Measurements from ENCODE around the gene GNB3. TPM values are rescaled to one million over a fixed set of nuclear protein-coding genes. Genes with fewer than 3 reads are reported as not detected.

The GNB3 gene
- polyA plus RNA-seq, 1 of the 3 experiments (the other 2 are of a cell fraction), result 12.9 TPM

DNA sequence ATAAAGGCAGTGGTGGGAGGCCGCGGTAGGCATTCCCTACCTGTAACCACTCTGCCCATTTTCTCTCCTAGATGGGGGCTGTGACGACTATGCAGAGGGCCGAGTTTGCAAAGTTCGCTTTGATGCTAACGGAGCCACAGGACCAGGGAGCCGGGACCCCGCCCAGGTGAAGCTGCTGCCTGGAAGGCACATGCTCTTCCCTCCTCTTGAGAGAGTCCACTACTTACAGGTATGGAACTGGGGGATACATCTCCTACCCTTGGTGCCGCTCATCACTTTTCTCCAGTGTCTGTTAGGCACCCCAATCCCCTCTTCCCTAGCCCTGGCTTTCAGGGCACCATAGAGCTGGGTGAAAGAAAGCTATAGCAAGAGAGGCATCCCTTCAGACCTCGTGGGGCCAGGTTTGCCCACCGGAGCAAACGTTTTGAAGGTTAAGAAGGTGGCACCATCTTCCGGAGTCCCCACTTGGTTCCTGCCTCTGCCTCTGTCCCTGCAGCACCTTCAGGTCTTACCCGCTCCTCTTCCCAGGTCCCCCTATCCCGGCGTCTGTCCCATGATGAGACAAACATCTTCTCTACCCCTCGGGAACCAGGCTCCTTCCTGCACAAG is 14.5 kb upstream of the GNB3 start:
- Histone ChIP-seq H3K9ac (no peak overlapping the region), H3K4me1 (ENCODE audit: control insufficient read depth in 1 of 2, insufficient read depth in 2 of 2, low read depth in 1 of 2, low read length in 1 of 2) (peaks cover 17 to 54% of the 10 kb centered on the region in 2 experiments; a peak in 3 of 4 replicates), H3K27me3 (ENCODE audit: insufficient read depth) (no peaks in the 10 kb centered on the region), H3K9me2 (no peaks in the 10 kb centered on the region), H3K4me2 (no peak overlapping the region), H2AFZ (ENCODE audit: low read depth) (no peak overlapping the region), H3K36me3 (replicated peaks in 1 of 2; ENCODE audit: control insufficient read depth in 1 of 2, insufficient read depth in 2 of 2, low read length in 1 of 2) (peaks cover 3 to 11% of the 10 kb centered on the region in 2 experiments), H4K20me1 (ENCODE audit: insufficient read depth) (0 out of 2 replicates have a peak, but pooled peaks cover 3% of the 10 kb centered on the region), H3F3A (replicated peaks; ENCODE audit: insufficient read depth) (peaks cover 8% of the 10 kb centered on the region), H3K27ac (ENCODE audit: low read depth in 2 of 2, low read length in 1 of 2) (peak overlapping the region in 1 of 2 experiments; percentile 31; a peak in 1 of 4 replicates), H3K4me3 (ENCODE audit: low read depth in 2 of 2, low read length in 1 of 2) (no peak overlapping the region), H3K79me2 (ENCODE audit: insufficient read depth) (peaks cover 31% of the 10 kb centered on the region), H3K9me3 (no peaks in the 10 kb centered on the region)
- CTCF ChIA-PET, result interaction anchor here (0.9 to 14.1 kb wide), 26 partner anchors 9 to 223 kb away, joined by 3 to 246 read pairs (median 10); partner anchors contain the start of genes CDCA3, GNB3, LAG3 and MLF2
- WGBS (ENCODE audit: low lambda C conversion rate), result 92% methylated on average over 17 of the region's 17 CpGs
- POLR2A ChIA-PET, result interaction anchor here (1.5 to 7.0 kb wide), 3 partner anchors 25 to 73 kb away, joined by 4 to 46 read pairs (median 4); partner anchors contain the start of genes CDCA3, MLF2, SPSB2 and USP5
- TF ChIP-seq RXRA (IDR thresholded peaks at IDR 0.05; ENCODE audit: borderline replicate concordance, low read depth), result no peak
- no peak for TF ChIP-seq SIN3A (IDR thresholded peaks at IDR 0.05; ENCODE audit: borderline replicate concordance, low read depth, low read length)
- TF ChIP-seq RAD21 (IDR thresholded peaks at IDR 0.05; ENCODE audit: low read length), result no peak
- TF ChIP-seq EP300 (IDR thresholded peaks at IDR 0.05; ENCODE audit: borderline replicate concordance in 1 of 2, low read depth in 1 of 2, low read length in 1 of 2), result no peak
- no peak for TF ChIP-seq EZH2phosphoT487 (IDR thresholded peaks at IDR 0.05; ENCODE audit: borderline replicate concordance, low read depth)
- no peak for TF ChIP-seq CTCF (IDR thresholded peaks at IDR 0.05)
- no peak for TF ChIP-seq GABPA (IDR thresholded peaks at IDR 0.05; ENCODE audit: low read depth)
- no peak for TF ChIP-seq NFIC (IDR thresholded peaks at IDR 0.05; ENCODE audit: borderline replicate concordance)
- no peak for TF ChIP-seq RCOR1 (IDR thresholded peaks at IDR 0.05; ENCODE audit: low read length)
- TF ChIP-seq TEAD4 (IDR thresholded peaks at IDR 0.05; ENCODE audit: borderline replicate concordance, insufficient read depth), result no peak
- TF ChIP-seq YY1 (IDR thresholded peaks at IDR 0.05; ENCODE audit: low read depth), result no peak
- DNase-seq, result no peak

GRCh38 chr12:6826734-6827436 is 13.8 kb upstream of the GNB3 start:
- POLR2A ChIA-PET, result interaction anchor here (1.0 to 7.0 kb wide), 5 partner anchors 10 to 100 kb away, joined by 3 to 46 read pairs (median 3); partner anchors contain the start of genes MLF2 and SPSB2
- Histone ChIP-seq H3K4me3 (ENCODE audit: low read depth in 2 of 2, low read length in 1 of 2) (no peak overlapping the region), H2AFZ (ENCODE audit: low read depth) (no peak overlapping the region), H3K4me1 (ENCODE audit: control insufficient read depth in 1 of 2, insufficient read depth in 2 of 2, low read depth in 1 of 2, low read length in 1 of 2) (peaks cover 17 to 54% of the 10 kb centered on the region in 2 experiments; a peak in 3 of 4 replicates), H3K27ac (ENCODE audit: low read depth in 2 of 2, low read length in 1 of 2) (peak overlapping the region; percentile 26 to 93), H3K9me2 (no peaks in the 10 kb centered on the region), H3K9ac (no peak overlapping the region), H3K79me2 (ENCODE audit: insufficient read depth) (peaks cover 31% of the 10 kb centered on the region), H3K9me3 (no peaks in the 10 kb centered on the region), H3K4me2 (peak overlapping the region; percentile 40), H3F3A (replicated peaks; ENCODE audit: insufficient read depth) (peaks cover 8% of the 10 kb centered on the region), H4K20me1 (ENCODE audit: insufficient read depth) (0 out of 2 replicates have a peak, but pooled peaks cover 3% of the 10 kb centered on the region), H3K36me3 (replicated peaks in 1 of 2; ENCODE audit: control insufficient read depth in 1 of 2, insufficient read depth in 2 of 2, low read length in 1 of 2) (peaks cover 6 to 16% of the 10 kb centered on the region in 2 experiments), H3K27me3 (ENCODE audit: insufficient read depth) (no peaks in the 10 kb centered on the region)
- CTCF ChIA-PET, result interaction anchor here (0.9 to 14.1 kb wide), 16 partner anchors 8 to 224 kb away, joined by 3 to 246 read pairs (median 14); partner anchors contain the start of genes CDCA3, GNB3, MLF2 and PTMS
- TF ChIP-seq RCOR1 (IDR thresholded peaks at IDR 0.05; ENCODE audit: low read length) (no peak), GATA2 (CRISPR knock-in tag; IDR thresholded peaks at IDR 0.05) (no peak), SIN3A (IDR thresholded peaks at IDR 0.05; ENCODE audit: borderline replicate concordance, low read depth, low read length) (no peak), IRF3 (IDR thresholded peaks at IDR 0.05; ENCODE audit: low read depth, low read length) (no peak), ELF1 (IDR thresholded peaks at IDR 0.05) (no peak), MXI1 (IDR thresholded peaks at IDR 0.05; ENCODE audit: low read depth, low read length) (no peak), TEAD4 (IDR thresholded peaks at IDR 0.05; ENCODE audit: borderline replicate concordance, insufficient read depth) (no peak), USF2 (IDR thresholded peaks at IDR 0.05; ENCODE audit: borderline replicate concordance, low read depth, low read length) (no peak), NFIC (IDR thresholded peaks at IDR 0.05; ENCODE audit: borderline replicate concordance) (no peak)
- 87% methylated on average over 12 of the region's 22 CpGs for whole genome bisulfite sequencing (ENCODE audit: low lambda C conversion rate)
- DNase-seq, result no peak

Measured in SK-N-SH (cell line).